Skeletal muscle tissue (tissue), 4 donors: ENCODE measurements around the gene C1orf35. TPM values are rescaled to one million over a fixed set of nuclear protein-coding genes. Genes with fewer than 3 reads are reported as not detected.

ENCODE experiments used
- H3K27ac ChIP-seq: one replicate; pipeline ENCODE4 v1.7.0; 2013; ENCODE audit warnings: mild to moderate bottlenecking, low read depth, low read length, inconsistent platforms
- H3K27me3 ChIP-seq, 3 donors: one replicate each; pipeline ENCODE4 v1.7.0; 2013; ENCODE audit warnings: low read length in 3 of 3; ENCODE audit not compliant: control insufficient read depth in 3 of 3, insufficient read depth in 3 of 3
- H3K36me3 ChIP-seq, 3 donors: one replicate each; pipeline ENCODE4 v1.7.0; 2013; ENCODE audit warnings: low read length in 3 of 3; ENCODE audit not compliant: control insufficient read depth in 3 of 3, insufficient read depth in 3 of 3
- H3K4me1 ChIP-seq, 3 donors: one replicate each; pipeline ENCODE4 v1.7.0; 2013; ENCODE audit warnings: low read length in 3 of 3, mild to moderate bottlenecking in 3 of 3; ENCODE audit not compliant: control insufficient read depth in 3 of 3, insufficient read depth in 3 of 3
- H3K4me3 ChIP-seq, 3 donors: one replicate each; pipeline ENCODE4 v1.7.0; 2013; ENCODE audit warnings: low read length in 3 of 3
- H3K9ac ChIP-seq, 3 donors: one replicate each; pipeline ENCODE4 v1.7.0; 2013; ENCODE audit warnings: low read length in 3 of 3, mild to moderate bottlenecking in 3 of 3, moderate library complexity in 2 of 3, low read depth in 1 of 3
- H3K9me3 ChIP-seq, 3 donors: one replicate each; pipeline ENCODE4 v1.7.0; 2013; ENCODE audit warnings: low read length in 3 of 3; ENCODE audit not compliant: control insufficient read depth in 3 of 3
- total RNA-seq: library from RNA; depleted of rRNA; stranded (reverse); fragments of >200 nt; gene quantifications from one replicate; pipeline ENCODE4 v1.2.3, GENCODE V29; 2014
- donor health status: Osteomylitis.

Gene C1orf35
- total RNA-seq, 1 donor from 2014 or later, result 4.7 TPM

DNA sequence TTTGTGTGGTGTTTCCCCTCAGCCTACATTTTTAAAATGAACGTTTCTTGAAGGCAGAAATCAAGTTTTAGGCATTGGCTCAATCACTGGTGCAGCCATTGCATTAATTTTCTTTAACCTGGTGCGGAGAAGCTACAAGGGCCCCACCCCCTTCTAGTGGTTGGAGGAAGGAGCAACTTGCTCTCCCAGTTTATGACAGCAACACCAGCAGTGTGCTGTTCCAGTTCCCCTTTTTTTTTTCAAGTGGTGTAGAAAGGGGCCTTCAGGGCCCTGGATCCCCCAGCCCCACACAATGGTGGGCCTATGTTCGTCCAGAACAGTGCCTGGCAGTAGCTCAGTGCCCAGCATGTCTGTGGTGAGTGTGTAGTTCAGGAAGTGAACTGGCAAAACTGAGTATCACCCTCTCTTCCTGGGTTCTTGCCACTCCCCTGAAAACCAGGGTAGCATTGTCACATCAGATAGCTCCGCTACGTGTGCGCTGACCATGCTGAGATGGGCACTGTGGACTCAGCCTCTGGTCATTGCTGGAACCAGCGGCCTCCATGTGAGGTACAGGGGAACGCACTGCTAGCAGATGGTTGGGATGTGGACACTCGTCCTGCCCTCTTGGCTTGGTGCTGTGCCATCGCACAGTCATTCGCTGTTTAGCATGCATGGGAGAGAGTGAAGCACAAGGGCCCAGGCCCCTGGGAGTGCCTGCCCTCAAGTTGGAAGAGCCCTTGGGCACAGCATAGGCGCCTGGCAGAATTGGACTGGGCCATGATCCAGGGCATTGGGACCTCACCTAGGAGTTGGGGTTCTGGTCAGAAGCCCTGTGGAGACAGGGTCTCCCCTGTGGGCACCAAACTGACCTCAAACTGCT, 13.4 kb downstream of the C1orf35 start:
- Histone ChIP-seq H3K9ac (peak overlapping the region in 2 of 3 donors; percentile 23 to 60), H3K27ac (peak overlapping the region; percentile 3), H3K4me1 (peaks cover 71 to 83% (median 82%) of the 10 kb centered on the region in 3 donors), H3K36me3 (peaks cover 7 to 12% (median 11%) of the 10 kb centered on the region in 3 donors), H3K27me3 (no peaks in the 10 kb centered on the region), H3K9me3 (peaks cover 0 to 9% (median 9%) of the 10 kb centered on the region in 3 donors), H3K4me3 (peak overlapping the region; percentile 47 to 60 (median 56))

DNA sequence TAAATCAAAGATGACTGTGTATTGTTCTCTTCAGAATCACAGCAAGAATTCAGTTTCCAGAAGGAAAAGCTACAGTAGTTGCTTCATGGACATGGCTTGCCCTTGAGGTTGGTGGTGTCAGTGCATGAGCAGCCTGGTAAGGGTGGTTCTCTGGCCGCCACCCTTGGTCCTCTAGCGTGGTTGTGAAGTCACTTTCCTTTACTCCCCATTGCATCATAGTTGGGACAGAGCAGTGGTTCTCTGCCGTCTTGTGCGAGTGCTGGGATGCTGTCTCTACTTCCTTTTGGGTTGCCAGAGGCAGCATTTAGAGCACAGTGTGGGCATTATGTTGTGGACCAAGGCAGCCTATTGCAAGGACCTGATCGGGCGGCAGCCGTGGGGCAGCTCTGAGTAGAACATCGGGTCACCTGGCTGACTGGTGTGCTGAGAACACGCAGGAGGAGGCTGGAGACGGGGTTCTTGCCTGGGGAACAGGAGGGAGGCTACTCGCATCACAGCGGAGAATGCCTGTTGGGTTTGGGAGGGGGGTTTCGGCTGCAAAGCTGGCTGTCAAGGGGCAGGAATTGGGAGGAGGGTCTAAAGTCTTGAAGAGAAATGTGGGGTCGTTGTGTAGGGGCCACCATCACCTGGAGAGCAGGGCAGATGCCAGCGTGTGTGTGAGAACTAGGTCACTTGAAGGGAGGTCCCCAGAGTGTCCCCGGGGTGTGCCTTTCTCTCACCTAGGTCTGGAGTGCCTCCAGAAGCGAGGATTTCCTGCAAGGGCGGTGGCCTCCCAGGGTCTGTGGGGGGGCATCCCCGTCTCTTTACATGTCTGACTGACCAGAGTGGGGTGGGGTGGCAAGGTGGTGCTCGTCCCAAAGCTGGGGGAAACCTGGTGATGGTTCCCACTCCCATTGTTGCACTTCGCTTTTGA, 14.3 kb downstream of the C1orf35 start:
- Histone ChIP-seq H3K4me3 (peak overlapping the region in 2 of 3 donors; percentile 9 to 22), H3K9ac (peak overlapping the region in 1 of 3 donors; percentile 33), H3K9me3 (peaks cover 0 to under 1% (median under 1%) of the 10 kb centered on the region in 3 donors), H3K36me3 (peaks cover 7 to 11% (median 9%) of the 10 kb centered on the region in 3 donors), H3K27ac (peak overlapping the region; percentile 54), H3K4me1 (peaks cover 80 to 92% (median 92%) of the 10 kb centered on the region in 3 donors), H3K27me3 (no peaks in the 10 kb centered on the region)

DNA sequence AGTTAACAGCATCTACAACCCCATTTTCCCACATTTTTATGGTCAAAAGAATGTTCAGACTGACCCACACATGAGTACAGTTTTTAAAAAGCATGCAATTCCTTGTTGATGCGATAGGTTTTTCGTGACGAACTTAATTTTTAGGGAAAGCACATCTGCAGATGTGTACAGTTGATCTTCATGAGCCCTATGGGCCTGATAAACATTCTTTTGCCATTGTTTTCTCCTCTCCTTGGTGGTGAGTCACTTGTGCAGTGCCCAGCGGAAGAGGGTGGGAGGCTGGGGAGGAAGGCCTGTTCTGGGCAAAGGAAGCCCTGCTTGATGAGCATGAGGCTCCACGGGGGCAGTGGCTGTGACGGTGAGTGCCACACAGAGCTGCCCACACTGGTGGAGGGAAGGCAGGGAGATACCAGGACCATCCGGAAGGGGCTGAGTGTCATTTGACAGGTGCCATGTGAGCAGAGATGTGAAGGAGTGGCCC, 15.3 kb downstream of the C1orf35 start:
- Histone ChIP-seq H3K9me3 (no peaks in the 10 kb centered on the region), H3K36me3 (peaks cover 4 to 13% (median 10%) of the 10 kb centered on the region in 3 donors), H3K4me3 (peak overlapping the region; percentile 21 to 61 (median 38)), H3K27me3 (no peaks in the 10 kb centered on the region), H3K27ac (peak overlapping the region; percentile 54), H3K9ac (peak overlapping the region in 2 of 3 donors; percentile 25 to 64), H3K4me1 (peaks cover 84 to 94% (median 94%) of the 10 kb centered on the region in 3 donors)

GRCh38 chr1:228085287-228085951, 17.7 kb downstream of the C1orf35 start:
- no peaks in the 10 kb centered on the region for H3K9me3 ChIP-seq
- H3K27me3 ChIP-seq, result no peaks in the 10 kb centered on the region
- H3K4me1 ChIP-seq, result peaks cover 78 to 82% (median 78%) of the 10 kb centered on the region in 3 donors
- peak overlapping the region in 1 of 3 donors; percentile 98 for H3K9ac ChIP-seq
- H3K36me3 ChIP-seq, result peaks cover 3 to 8% (median 4%) of the 10 kb centered on the region in 3 donors
- peak overlapping the region; percentile 54 to 100 (median 85) for H3K4me3 ChIP-seq
- peak overlapping the region; percentile 26 for H3K27ac ChIP-seq

DNA sequence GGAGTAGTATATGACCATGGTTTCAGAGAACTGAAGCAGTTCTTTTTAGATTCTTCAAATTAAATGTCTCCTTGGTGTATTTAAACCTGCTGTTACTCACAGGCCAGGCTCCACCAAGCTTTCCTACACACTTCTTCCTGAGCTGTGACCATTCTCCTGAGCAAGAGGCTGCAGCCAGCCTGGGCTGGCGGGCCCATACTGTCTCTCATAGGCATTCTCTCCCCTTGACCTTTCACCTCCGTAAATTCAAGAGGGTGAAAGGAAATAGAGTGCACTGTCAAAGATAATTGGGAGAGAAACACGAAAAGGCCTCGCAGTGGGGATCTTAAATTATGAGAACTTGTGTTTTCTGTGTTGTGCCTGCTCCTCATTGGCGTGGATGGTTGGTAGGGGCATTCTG, 18.3 kb downstream of the C1orf35 start:
- peaks cover 1 to 8% (median 3%) of the 10 kb centered on the region in 3 donors for H3K36me3 ChIP-seq
- peak overlapping the region; percentile 95 for H3K27ac ChIP-seq
- H3K9ac ChIP-seq, result peak overlapping the region in 1 of 3 donors; percentile 98
- H3K4me1 ChIP-seq, result peaks cover 71 to 76% (median 72%) of the 10 kb centered on the region in 3 donors
- no peaks in the 10 kb centered on the region for H3K9me3 ChIP-seq
- peak overlapping the region; percentile 54 to 100 (median 85) for H3K4me3 ChIP-seq
- H3K27me3 ChIP-seq, result no peaks in the 10 kb centered on the region

GRCh38 chr1:228084325-228084724, 18.8 kb downstream of the C1orf35 start:
- peak overlapping the region; percentile 95 for H3K27ac ChIP-seq
- H3K27me3 ChIP-seq, result no peaks in the 10 kb centered on the region
- H3K4me1 ChIP-seq, result peaks cover 67 to 71% (median 67%) of the 10 kb centered on the region in 3 donors
- H3K9ac ChIP-seq, result peak overlapping the region; percentile 90 to 99 (median 98)
- H3K36me3 ChIP-seq, result peaks cover 0 to 8% (median 3%) of the 10 kb centered on the region in 3 donors
- H3K4me3 ChIP-seq, result peak overlapping the region; percentile 85 to 100 (median 100)
- H3K9me3 ChIP-seq, result no peaks in the 10 kb centered on the region

DNA sequence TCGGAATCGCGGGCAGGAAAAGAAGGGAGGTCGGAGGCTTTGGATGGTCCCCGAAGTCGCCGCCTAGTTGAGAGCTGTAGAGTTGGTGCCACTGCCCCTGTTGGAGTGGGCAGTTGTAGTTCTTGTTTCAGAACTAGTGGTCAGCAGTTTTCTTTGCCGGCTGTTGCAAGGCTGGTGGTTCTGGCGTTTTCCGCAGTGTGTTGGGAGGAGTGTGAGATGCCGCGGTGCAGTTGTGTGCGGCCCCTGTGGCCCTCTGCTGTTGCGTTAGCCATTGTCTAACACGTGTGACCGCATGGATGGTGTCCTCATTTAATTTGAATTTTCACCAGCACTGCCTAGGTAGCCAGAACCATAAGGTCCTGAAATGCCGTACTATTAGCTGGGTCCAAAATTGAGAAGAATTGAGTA, 19.2 kb downstream of the C1orf35 start:
- no peaks in the 10 kb centered on the region for H3K9me3 ChIP-seq
- peak overlapping the region; percentile 90 to 99 (median 98) for H3K9ac ChIP-seq
- peaks cover 0 to 8% (median 2%) of the 10 kb centered on the region in 3 donors for H3K36me3 ChIP-seq
- peak overlapping the region; percentile 85 to 100 (median 100) for H3K4me3 ChIP-seq
- no peaks in the 10 kb centered on the region for H3K27me3 ChIP-seq
- peaks cover 62 to 67% (median 63%) of the 10 kb centered on the region in 3 donors for H3K4me1 ChIP-seq
- H3K27ac ChIP-seq, result peak overlapping the region; percentile 95

GRCh38 chr1:228082918-228083870, 19.9 kb downstream of the C1orf35 start:
- Histone ChIP-seq H3K36me3 (peaks cover 0 to 4% (median 0%) of the 10 kb centered on the region in 3 donors), H3K4me3 (peak overlapping the region; percentile 85 to 100 (median 100)), H3K27me3 (no peaks in the 10 kb centered on the region), H3K9me3 (no peaks in the 10 kb centered on the region), H3K27ac (peak overlapping the region; percentile 95), H3K9ac (peak overlapping the region; percentile 90 to 99 (median 98)), H3K4me1 (peaks cover 55 to 60% (median 56%) of the 10 kb centered on the region in 3 donors)
